GM12875 (cell line): ENCODE measurements around the gene MAPK8IP2.

Experiments
- H3K4me3 ChIP-seq: one replicate; pipeline ENCODE4 v1.5.1; 2011; ENCODE audit warnings: low read depth, low read length, control low read depth
- CTCF ChIP-seq: IDR thresholded peaks from 2 replicates; pipeline ENCODE4 v1.5.1; 2011; ENCODE audit warnings: low read depth, mild to moderate bottlenecking, control low read depth, inconsistent platforms, low read length, moderate library complexity, borderline replicate concordance; ENCODE audit not compliant: insufficient read depth

The MAPK8IP2 gene

GRCh38 chr22:50575426-50575941 lies 25.1 kb upstream of the MAPK8IP2 start:
- H3K4me3 ChIP-seq: no peak overlapping the region
- no peak for TF ChIP-seq CTCF

- no peak for TF ChIP-seq CTCF
- no peak overlapping the region for H3K4me3 ChIP-seq
Observed at GRCh38 chr22:50576070-50576469, 24.5 kb upstream of the MAPK8IP2 start.

GRCh38 chr22:50576806-50577696 lies 23.5 kb upstream of the MAPK8IP2 start:
- no peak overlapping the region for H3K4me3 ChIP-seq
- TF ChIP-seq CTCF: no peak

DNA sequence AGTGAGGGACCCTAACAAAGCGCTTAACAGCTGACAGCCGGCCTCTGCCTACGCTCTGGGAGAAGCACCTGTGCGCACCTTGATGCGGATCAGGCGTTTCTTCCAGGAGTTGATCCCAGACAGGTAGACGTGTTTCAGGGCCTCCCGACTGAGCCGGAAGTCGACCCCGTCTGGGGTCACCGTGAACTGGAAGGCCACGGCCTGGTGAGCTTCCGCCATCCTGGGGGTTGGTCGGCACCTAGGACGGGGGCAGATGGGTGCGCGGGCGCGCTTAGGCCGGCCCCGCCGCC lies 23.0 kb upstream of the MAPK8IP2 start:
- no peak overlapping the region for H3K4me3 ChIP-seq
- no peak for TF ChIP-seq CTCF

DNA sequence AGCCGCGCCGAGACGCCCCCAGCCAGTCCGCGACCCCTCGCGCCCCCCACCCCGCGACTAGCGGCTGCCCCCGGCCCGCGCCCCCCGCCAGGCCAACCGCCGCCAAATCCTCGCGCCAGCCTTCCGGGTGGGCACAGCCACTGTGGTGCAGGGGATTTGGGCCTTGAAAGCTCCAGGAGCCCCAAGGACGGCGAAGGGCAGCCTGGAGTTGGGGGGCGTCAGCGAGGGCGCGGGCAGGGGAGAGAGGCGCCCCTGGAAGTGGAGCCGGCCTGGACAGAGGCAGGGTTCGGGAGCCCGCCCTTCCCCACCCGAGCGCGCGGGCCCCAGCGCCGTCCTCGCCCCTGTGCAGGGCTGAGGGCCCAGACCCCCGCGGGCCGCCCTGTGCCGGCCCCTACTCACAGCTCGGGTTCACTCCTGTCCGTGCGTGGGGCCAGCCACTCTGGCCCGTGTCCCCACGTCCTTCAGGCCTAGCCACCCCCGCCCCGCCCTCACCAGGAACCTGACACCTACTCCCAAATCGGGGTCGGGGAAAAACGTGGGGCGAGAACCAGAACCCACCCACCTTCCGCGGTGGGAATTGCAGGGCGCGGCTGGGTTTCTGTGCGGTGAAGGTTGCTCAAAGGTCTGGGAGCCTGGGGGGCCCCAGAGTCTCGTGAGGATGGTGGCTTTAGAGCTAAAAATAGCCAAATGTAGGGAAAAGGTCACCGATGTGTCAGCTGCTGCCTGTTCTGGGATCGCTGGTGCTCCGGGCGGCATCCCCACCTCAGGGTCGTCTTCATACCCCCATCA lies 22.4 kb upstream of the MAPK8IP2 start, which contains the start of gene CPT1B:
TSS of gene CPT1B (minus strand) at position 441 of the 789 bp plus-strand sequence. CDS start 512 bp downstream, outside the sequence.
- H3K4me3 ChIP-seq: no peak within 1 kb of the TSS
- no peak for TF ChIP-seq CTCF

DNA sequence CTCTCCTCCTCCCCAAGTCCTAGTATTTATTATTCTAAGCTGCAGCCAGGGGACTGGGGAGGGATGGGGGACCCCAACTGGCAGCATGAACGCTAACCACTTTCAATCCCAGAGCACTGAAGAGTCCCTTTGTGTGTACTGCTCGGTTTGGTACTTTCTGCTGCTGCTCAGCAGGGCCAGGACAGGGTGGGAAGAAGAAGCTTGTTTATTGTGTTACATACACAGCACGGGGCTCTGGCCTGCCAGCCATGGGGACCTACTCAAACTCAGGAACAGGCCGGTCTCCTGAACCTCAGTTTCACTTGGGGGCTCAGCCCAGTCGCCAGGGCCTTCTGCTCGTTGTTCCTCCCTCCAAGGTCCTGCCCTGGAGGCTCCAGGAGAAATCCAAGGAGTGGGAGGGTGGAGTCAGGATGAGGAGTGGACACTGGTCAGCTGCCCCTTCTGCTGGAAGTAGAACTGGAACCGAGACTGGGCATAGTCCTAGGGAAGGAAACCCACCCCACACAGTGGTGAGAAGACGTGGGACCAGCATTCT lies 21.8 kb upstream of the MAPK8IP2 start:
- H3K4me3 ChIP-seq: no peak overlapping the region
- TF ChIP-seq CTCF: no peak
